Retinal pigment epithelial cell (primary cell): Measurements from ENCODE around the gene SP2.

Source experiments
- DNase-seq: peaks from one replicate; pipeline ENCODE4 v3.0.0-alpha.2; 2010; ENCODE audit warnings: low read depth
- H3K4me3 ChIP-seq: 2 replicates; pipeline ENCODE4 v1.5.1; 2011; ENCODE audit warnings: mild to moderate bottlenecking, low read length, control low read depth, moderate library complexity
- TF ChIP-seq, protein P1 (sequence below): conservative IDR thresholded peaks from 2 replicates; pipeline ENCODE4 v1.5.1; 2011; ENCODE audit warnings: low read depth, low read length, control low read depth, inconsistent platforms

SP2 gene

GRCh38 chr17:47878203-47879027, 17.6 kb upstream of the SP2 start:
- TF ChIP-seq, protein P1, sequence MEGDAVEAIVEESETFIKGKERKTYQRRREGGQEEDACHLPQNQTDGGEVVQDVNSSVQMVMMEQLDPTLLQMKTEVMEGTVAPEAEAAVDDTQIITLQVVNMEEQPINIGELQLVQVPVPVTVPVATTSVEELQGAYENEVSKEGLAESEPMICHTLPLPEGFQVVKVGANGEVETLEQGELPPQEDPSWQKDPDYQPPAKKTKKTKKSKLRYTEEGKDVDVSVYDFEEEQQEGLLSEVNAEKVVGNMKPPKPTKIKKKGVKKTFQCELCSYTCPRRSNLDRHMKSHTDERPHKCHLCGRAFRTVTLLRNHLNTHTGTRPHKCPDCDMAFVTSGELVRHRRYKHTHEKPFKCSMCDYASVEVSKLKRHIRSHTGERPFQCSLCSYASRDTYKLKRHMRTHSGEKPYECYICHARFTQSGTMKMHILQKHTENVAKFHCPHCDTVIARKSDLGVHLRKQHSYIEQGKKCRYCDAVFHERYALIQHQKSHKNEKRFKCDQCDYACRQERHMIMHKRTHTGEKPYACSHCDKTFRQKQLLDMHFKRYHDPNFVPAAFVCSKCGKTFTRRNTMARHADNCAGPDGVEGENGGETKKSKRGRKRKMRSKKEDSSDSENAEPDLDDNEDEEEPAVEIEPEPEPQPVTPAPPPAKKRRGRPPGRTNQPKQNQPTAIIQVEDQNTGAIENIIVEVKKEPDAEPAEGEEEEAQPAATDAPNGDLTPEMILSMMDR, result no peak
- no peak for DNase-seq
- H3K4me3 ChIP-seq, result no peak overlapping the region

GRCh38 chr17:47879028-47879585, 16.9 kb upstream of the SP2 start:
- TF ChIP-seq, protein P1, result no peak
- H3K4me3 ChIP-seq, result no peak overlapping the region
- no peak for DNase-seq

DNA sequence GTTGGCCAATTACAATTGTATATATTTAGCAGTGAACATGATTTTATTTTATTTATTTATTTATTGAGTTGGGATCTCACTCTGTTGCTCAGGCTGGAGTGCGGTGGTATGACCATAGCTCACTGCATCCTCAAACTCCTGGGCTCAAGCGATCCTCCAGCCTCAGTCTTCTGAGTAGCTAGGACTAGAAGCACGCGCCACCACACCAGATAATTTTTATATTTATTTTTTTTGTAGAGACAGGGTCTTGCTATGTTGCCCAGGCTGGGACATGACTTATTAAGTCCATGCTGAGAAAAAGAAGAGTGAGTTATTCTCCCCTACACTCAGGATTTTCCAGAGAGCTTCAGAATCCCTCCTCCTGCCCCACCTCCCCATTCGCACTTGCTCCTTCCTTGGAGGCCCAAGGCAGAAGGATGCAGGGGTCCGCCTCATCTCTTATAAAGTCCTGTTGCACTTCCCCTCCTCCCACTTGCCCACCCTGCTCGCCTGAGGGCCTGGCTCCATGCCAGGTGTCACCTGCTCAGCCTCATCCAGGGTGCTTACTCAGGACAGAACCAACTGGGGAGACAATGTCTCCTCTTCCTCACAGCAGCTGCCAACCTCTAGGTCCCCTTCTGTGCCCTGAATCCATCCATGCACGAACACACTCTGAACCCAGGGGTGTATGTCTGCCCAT, 16.1 kb upstream of the SP2 start:
- TF ChIP-seq, protein P1, result no peak
- H3K4me3 ChIP-seq, result no peak overlapping the region
- no peak for DNase-seq

GRCh38 chr17:47882247-47882646, 13.8 kb upstream of the SP2 start:
- TF ChIP-seq, protein P1, result no peak
- no peak for DNase-seq
- no peak overlapping the region for H3K4me3 ChIP-seq

- TF ChIP-seq, protein P1, result no peak
- H3K4me3 ChIP-seq, result no peak overlapping the region
- DNase-seq, result no peak
These were observed 13.1 kb upstream of the SP2 start for GRCh38 chr17:47882695-47883588.

DNA sequence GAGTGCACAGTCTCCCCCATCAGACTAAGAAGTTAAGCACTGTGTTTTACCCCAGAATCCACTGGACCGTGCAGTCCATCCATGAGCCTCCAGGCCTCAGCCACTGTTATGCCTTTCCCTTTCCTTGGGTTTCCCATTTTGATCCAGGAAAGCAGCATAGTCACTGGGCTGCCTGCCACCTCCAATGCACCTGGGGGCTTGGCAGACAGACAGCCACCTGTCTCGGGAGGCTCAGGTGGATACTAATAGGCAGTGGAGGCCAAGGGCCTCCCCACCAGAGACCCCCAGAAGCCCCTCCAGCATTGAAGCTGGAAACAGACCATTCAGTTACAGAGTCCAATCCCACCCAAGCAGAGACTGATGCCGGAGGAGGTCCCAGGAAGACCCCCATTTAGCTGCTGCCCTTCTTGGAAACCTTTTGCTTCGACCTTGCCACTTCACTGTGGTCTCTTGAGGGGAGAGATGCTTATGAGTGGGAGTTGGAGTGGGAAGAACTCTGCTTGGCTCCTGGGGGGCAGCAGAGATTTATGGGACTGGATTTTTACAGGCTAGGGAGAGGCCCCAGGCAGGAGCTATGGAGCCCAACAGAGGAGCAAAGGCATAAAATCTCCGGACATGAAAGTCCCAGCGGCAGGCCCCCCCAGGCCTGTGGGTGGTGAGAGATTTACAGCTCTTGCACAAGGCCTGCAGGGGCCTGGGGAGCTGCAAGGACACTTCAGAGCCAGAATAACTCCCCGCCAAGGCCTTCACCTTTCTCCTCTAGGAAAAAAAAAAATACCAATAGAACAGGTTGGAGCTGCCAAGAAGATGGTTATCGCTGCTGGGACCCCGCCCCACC, 12.2 kb upstream of the SP2 start:
- DNase-seq, result no peak
- TF ChIP-seq, protein P1, result no peak
- no peak overlapping the region for H3K4me3 ChIP-seq
